Sciatic nerve (tissue), 2 donors: ENCODE data around the gene GRAMD1A. TPM values are rescaled to one million over a fixed set of nuclear protein-coding genes. Genes with fewer than 3 reads are reported as not detected.

ENCODE experiments used
- ATAC-seq: fragments of 200-7000 bp; cut with Tn5 transposase; one replicate; pipeline ENCODE4 v1.9.1; 2020; ENCODE audit warnings: mild to moderate bottlenecking, moderate library complexity
- DNase-seq: peaks from one replicate; pipeline ENCODE4 v3.0.0-alpha.2; 2020; ENCODE audit warnings: low spot score
- intact Hi-C: fragments of 100-400 bp; cut with DNase I; formaldehyde crosslinking; loops from one replicate; pipeline ENCODE4 v1.14.2; 2022
- total RNA-seq: library from RNA; stranded (reverse); fragmentation: NEBNext Ultra II Directional; extraction: Animal tissue kit (Norgen Biotek cat#: 25700); gene quantifications from one replicate; pipeline ENCODE4 v1.2.1, GENCODE V29; 2021
- donor health status: DM: no; HTN: no; CAD: no.
- donor health status: DM: no; HTN: no; CAD: no.

Gene GRAMD1A
- total RNA-seq, 1 donor from 2014 or later = 81.2 TPM

- peak; percentile 64 for ATAC-seq
- peak; percentile 82 for DNase-seq
- intact Hi-C loops = no loop called here
Observed at GRCh38 chr19:35030257-35031071, 30.3 kb downstream of the GRAMD1A start, which contains the start of gene SCN1B. TSS of gene SCN1B (plus strand) at chr19:35030470. CDS start at chr19:35030821, 351 bp downstream.

- peak; percentile 45 for ATAC-seq
- intact Hi-C loops = no loop called here
Observed at GRCh38 chr19:35031072-35031881, 31.2 kb downstream of the GRAMD1A start.

GRCh38 chr19:35032356-35032865 is 32.3 kb downstream of the GRAMD1A start:
- no peak for DNase-seq
- intact Hi-C loops = no loop called here
- ATAC-seq = no peak

More at GRCh38 chr19:35031072-35031881, 31.2 kb downstream of the GRAMD1A start:
- DNase-seq = no peak

- intact Hi-C loops = no loop called here
- no peak for DNase-seq
- no peak for ATAC-seq
Observed at GRCh38 chr19:35033067-35034004, 33.2 kb downstream of the GRAMD1A start.

- no peak for ATAC-seq
- intact Hi-C loops = no loop called here
Observed at GRCh38 chr19:35034005-35034502, 33.9 kb downstream of the GRAMD1A start.

GRCh38 chr19:35034588-35035382 is 34.7 kb downstream of the GRAMD1A start:
- intact Hi-C loops = no loop called here
- ATAC-seq = no peak
- DNase-seq = no peak

More at GRCh38 chr19:35034005-35034502, 33.9 kb downstream of the GRAMD1A start:
- no peak for DNase-seq

- ATAC-seq = no peak
- intact Hi-C loops = no loop called here
- no peak for DNase-seq
Observed at GRCh38 chr19:35037716-35038622, 37.8 kb downstream of the GRAMD1A start.

GRCh38 chr19:35038623-35039512 is 38.7 kb downstream of the GRAMD1A start:
- no peak for ATAC-seq
- no peak for DNase-seq
- intact Hi-C loops = no loop called here

- no peak for DNase-seq
- intact Hi-C loops = no loop called here
- ATAC-seq = no peak
Observed at GRCh38 chr19:35039881-35040825, 40.0 kb downstream of the GRAMD1A start.

- ATAC-seq = peak; percentile 87
- peak; percentile 92 for DNase-seq
- intact Hi-C loops = no loop called here
Observed at GRCh38 chr19:35040826-35041547, 40.9 kb downstream of the GRAMD1A start.

GRCh38 chr19:35041548-35042055 is 41.5 kb downstream of the GRAMD1A start, which contains the start of gene HPN:
TSS of gene HPN (plus strand) at chr19:35041721. CDS start at chr19:35042507, 786 bp downstream.
- DNase-seq = no peak
- ATAC-seq = no peak
- intact Hi-C loops = no loop called here

- intact Hi-C loops = no loop called here
- DNase-seq (no peak), ATAC-seq (no peak)
Observed at GRCh38 chr19:35042056-35042730, 42.1 kb downstream of the GRAMD1A start.

GRCh38 chr19:35042954-35043604 is 43.0 kb downstream of the GRAMD1A start:
- ATAC-seq (no peak), DNase-seq (no peak)
- intact Hi-C loops = no loop called here
